ENCODE results near the gene SH2D3C. TPM values are rescaled to one million over a fixed set of nuclear protein-coding genes. Genes with fewer than 3 reads are reported as not detected.

Gene SH2D3C
- total and polyA plus RNA-seq, 9 of the 15 experiments (the other 6 are each of a cell fraction or from before 2014, with no cell fraction given), result 0.03 to 1.2 (median 0.22) TPM; not detected in 1

DNA sequence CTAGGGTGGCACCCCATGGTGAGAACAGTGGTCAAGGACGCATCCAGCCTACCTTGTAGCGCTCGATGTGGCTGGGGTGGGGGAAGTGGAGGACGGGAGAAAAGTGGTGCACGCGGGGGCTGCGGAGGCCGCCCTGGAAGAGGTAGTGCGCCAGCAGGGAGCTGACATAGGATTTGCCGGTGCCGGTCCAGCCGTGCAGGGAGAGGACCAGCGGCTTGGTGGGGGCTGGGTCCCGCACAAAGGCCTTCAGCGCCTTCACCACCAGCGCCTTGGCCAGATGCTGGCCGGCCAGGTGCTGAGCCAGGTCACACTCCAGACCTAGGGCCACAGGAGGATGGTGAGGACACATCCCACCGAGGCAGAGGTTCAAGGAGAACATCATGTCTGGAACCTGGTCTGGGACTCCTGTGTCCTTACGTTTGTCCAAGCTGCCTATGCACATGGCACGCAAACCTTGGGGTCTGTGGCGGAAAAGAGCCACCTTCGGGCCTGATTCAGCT, 44.2 kb downstream of the SH2D3C start (continued):
- TF ChIP-seq, protein P1, sequence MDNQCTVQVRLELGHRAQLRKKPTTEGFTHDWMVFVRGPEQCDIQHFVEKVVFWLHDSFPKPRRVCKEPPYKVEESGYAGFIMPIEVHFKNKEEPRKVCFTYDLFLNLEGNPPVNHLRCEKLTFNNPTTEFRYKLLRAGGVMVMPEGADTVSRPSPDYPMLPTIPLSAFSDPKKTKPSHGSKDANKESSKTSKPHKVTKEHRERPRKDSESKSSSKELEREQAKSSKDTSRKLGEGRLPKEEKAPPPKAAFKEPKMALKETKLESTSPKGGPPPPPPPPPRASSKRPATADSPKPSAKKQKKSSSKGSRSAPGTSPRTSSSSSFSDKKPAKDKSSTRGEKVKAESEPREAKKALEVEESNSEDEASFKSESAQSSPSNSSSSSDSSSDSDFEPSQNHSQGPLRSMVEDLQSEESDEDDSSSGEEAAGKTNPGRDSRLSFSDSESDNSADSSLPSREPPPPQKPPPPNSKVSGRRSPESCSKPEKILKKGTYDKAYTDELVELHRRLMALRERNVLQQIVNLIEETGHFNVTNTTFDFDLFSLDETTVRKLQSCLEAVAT (IDR thresholded peaks at IDR 0.05), result 0 out of 4 replicates have a peak, but pooled peaks of 1 of the 2 experiments have one; percentile 11
- TF ChIP-seq, protein P2, sequence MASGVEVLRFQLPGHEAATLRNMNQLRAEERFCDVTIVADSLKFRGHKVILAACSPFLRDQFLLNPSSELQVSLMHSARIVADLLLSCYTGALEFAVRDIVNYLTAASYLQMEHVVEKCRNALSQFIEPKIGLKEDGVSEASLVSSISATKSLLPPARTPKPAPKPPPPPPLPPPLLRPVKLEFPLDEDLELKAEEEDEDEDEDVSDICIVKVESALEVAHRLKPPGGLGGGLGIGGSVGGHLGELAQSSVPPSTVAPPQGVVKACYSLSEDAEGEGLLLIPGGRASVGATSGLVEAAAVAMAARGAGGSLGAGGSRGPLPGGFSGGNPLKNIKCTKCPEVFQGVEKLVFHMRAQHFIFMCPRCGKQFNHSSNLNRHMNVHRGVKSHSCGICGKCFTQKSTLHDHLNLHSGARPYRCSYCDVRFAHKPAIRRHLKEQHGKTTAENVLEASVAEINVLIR (CRISPR knock-in tag; IDR thresholded peaks at IDR 0.05), result no peak
- TF ChIP-seq ZNF253 (CRISPR knock-in tag; conservative IDR thresholded peaks at IDR 0.05) (no peak), ZNF263 (CRISPR knock-in tag; IDR thresholded peaks at IDR 0.05; ENCODE audit: borderline replicate concordance) (peak; percentile 14; the same call in 1 of the 2 replicates)

DNA sequence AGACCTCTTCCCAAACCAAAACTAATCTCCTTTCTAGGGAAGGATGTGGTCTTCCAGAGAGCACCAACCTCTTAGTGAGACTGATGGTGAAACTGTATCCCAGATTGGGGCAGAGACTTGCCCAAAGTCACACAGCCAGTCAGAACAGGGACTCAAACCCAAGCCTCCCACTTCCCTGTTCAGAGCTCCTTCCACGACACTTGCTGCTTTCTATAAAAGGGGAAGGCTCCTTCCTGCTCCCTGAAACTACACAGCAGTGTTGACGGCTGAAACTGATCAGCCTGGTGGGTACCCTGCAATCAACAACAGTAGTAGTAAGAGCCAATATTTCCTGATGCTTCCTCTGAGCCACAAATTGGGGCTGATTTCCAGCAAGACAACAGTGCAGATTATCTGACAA, 44.9 kb downstream of the SH2D3C start:
- CTCF ChIA-PET (ENCODE audit: low intra/inter-chr PET ratio), result interaction anchor here (0.8 to 3.0 kb wide), 5 partner anchors 51 to 188 kb away, joined by 3 to 49 read pairs (median 10); partner anchors contain the start of gene CDK9
- intact Hi-C loops (cut with micrococcal nuclease) (loop anchor here (1.0 to 10.0 kb wide), 5 partner anchors 75 to 301 kb away; no protein-coding TSS in a partner anchor), in situ Hi-C loops (cut with MboI) (loop anchor here (10.0 kb wide), 1 partner anchor 139 kb away; no protein-coding TSS in a partner anchor)
- Histone ChIP-seq H3K4me2 (ENCODE audit: insufficient read depth, low read length) (peak overlapping the region; percentile 79; the same call in 1 of the 2 replicates), H3K9me3 (replicated peaks; ENCODE audit: control insufficient read depth, insufficient read depth, low read depth, low read length) (no peaks in the 10 kb centered on the region), H3K27me3 (ENCODE audit: control insufficient read depth in 2 of 2, insufficient read depth in 2 of 2, low read length in 2 of 2) (no peaks in the 10 kb centered on the region), H2AFZ (ENCODE audit: low read depth, low read length) (no peak overlapping the region), H4K20me1 (replicated peaks; ENCODE audit: control insufficient read depth, insufficient read depth, low read length) (no peaks in the 10 kb centered on the region; the same call in 1 of the 2 replicates), H3K4me3 (no peak overlapping the region), H3K9ac (ENCODE audit: insufficient read depth in 1 of 2, low read depth in 2 of 2, low read length in 2 of 2) (peak overlapping the region in 1 of 2 experiments; percentile 92; a peak in 1 of 4 replicates), H3K36me3 (ENCODE audit: control insufficient read depth, insufficient read depth, low read length) (no peaks in the 10 kb centered on the region), H3K27ac (ENCODE audit: extremely low read depth, low read depth, low read length) (no peak overlapping the region), H3K4me1 (replicated peaks in 1 of 2; ENCODE audit: control insufficient read depth in 2 of 2, insufficient read depth in 2 of 2, low read length in 2 of 2) (peaks cover 7 to 40% of the 10 kb centered on the region in 2 experiments; a peak in 4 of 5 replicates), H3K9me1 (ENCODE audit: control insufficient read depth, insufficient read depth, low read length) (no peaks in the 10 kb centered on the region), H3K79me2 (ENCODE audit: control insufficient read depth, insufficient read depth, low read length) (peaks cover 4% of the 10 kb centered on the region; the same call in 2 of the 3 replicates)
- TF ChIP-seq SPI1 (IDR thresholded peaks at IDR 0.05; ENCODE audit: borderline replicate concordance, low read depth, low read length), result 0 out of 2 replicates have a peak, but pooled peaks have one; percentile 13
- TF ChIP-seq, protein P3, sequence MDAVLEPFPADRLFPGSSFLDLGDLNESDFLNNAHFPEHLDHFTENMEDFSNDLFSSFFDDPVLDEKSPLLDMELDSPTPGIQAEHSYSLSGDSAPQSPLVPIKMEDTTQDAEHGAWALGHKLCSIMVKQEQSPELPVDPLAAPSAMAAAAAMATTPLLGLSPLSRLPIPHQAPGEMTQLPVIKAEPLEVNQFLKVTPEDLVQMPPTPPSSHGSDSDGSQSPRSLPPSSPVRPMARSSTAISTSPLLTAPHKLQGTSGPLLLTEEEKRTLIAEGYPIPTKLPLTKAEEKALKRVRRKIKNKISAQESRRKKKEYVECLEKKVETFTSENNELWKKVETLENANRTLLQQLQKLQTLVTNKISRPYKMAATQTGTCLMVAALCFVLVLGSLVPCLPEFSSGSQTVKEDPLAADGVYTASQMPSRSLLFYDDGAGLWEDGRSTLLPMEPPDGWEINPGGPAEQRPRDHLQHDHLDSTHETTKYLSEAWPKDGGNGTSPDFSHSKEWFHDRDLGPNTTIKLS (IDR thresholded peaks at IDR 0.05; ENCODE audit: borderline replicate concordance, low read depth), result no peak
- no peak for TF ChIP-seq ZFP30 (CRISPR knock-in tag; IDR thresholded peaks at IDR 0.05; ENCODE audit: borderline replicate concordance)
- TF ChIP-seq, protein P4, sequence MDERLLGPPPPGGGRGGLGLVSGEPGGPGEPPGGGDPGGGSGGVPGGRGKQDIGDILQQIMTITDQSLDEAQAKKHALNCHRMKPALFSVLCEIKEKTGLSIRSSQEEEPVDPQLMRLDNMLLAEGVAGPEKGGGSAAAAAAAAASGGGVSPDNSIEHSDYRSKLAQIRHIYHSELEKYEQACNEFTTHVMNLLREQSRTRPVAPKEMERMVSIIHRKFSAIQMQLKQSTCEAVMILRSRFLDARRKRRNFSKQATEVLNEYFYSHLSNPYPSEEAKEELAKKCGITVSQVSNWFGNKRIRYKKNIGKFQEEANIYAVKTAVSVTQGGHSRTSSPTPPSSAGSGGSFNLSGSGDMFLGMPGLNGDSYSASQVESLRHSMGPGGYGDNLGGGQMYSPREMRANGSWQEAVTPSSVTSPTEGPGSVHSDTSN (CRISPR knock-in tag; IDR thresholded peaks at IDR 0.05; ENCODE audit: low read depth), result no peak
- TF ChIP-seq, protein P4 (tag; conservative IDR thresholded peaks at IDR 0.05; ENCODE audit: low read depth), result no peak
- no peak for TF ChIP-seq ZNF778 (CRISPR knock-in tag; IDR thresholded peaks at IDR 0.05)
- DNase-seq (ENCODE audit: extremely low read depth in 1 of 4, low spot score in 3 of 4) (no peak), ATAC-seq (no peak), FAIRE-seq (no peak)
- WGBS (ENCODE audit: insufficient coverage, low coverage, missing lambda C conversion rate), result 57% methylated on average over 2 of the region's 2 CpGs
- POLR2A ChIA-PET, result interaction anchor here (0.5 to 1.0 kb wide), 2 partner anchors 9 to 135 kb away, joined by 3 read pairs; no protein-coding TSS in a partner anchor
- BruUV-seq (replicated peaks), result no TSS peak

Measured in K562 (cell line).